DND-41 (cell line): ENCODE results near the gene CEMIP.

Experiments
- CTCF ChIP-seq: IDR thresholded peaks from 2 replicates; pipeline ENCODE4 v1.5.1; 2012; ENCODE audit warnings: borderline replicate concordance, low read length, moderate library complexity, mild to moderate bottlenecking; ENCODE audit not compliant: poor library complexity, severe bottlenecking; ENCODE audit errors: extremely low read depth
- EZH2 ChIP-seq: IDR thresholded peaks from 3 replicates; pipeline ENCODE4 v1.6.1; 2012; ENCODE audit warnings: borderline replicate concordance, low read depth, mild to moderate bottlenecking, moderate library complexity, low read length, inconsistent platforms; ENCODE audit not compliant: severe bottlenecking

- no peak for TF ChIP-seq CTCF
- no peak for TF ChIP-seq EZH2
Measured at GRCh38 chr15:80953953-80954778, 175.0 kb downstream of the CEMIP start.
